Hepatocyte (in vitro differentiated cells): ENCODE results near the gene VCAN. TPM values are rescaled to one million over a fixed set of nuclear protein-coding genes. Genes with fewer than 3 reads are reported as not detected.

Experiments
- DNase-seq: peaks from one replicate; pipeline ENCODE4 v3.0.0-alpha.2; 2016; ENCODE audit warnings: low spot score
- H2AFZ ChIP-seq: fragments of 200-600 bp; sonication (generic); 2 replicates; pipeline ENCODE4 v1.6.0; 2016; ENCODE audit warnings: antibody characterized with exemption, mild to moderate bottlenecking
- H3K27ac ChIP-seq: fragments of 200-600 bp; sonication (generic); 2 replicates; pipeline ENCODE4 v1.5.1; 2016; ENCODE audit warnings: mild to moderate bottlenecking
- H3K27me3 ChIP-seq: fragments of 200-600 bp; sonication (generic); 2 replicates; pipeline ENCODE4 v1.6.1; 2016
- H3K36me3 ChIP-seq: fragments of 200-600 bp; sonication (generic); replicated peaks from 2 replicates; pipeline ENCODE4 v1.5.1; 2016; ENCODE audit warnings: low read depth; ENCODE audit not compliant: insufficient read depth
- H3K4me1 ChIP-seq: fragments of 200-600 bp; sonication (generic); 2 replicates; pipeline ENCODE4 v1.5.1; 2016; ENCODE audit warnings: mild to moderate bottlenecking, moderate library complexity; ENCODE audit not compliant: insufficient read depth
- H3K4me2 ChIP-seq: fragments of 200-600 bp; sonication (generic); 2 replicates; pipeline ENCODE4 v1.6.0; 2016
- H3K4me3 ChIP-seq: fragments of 200-600 bp; sonication (generic); 2 replicates; pipeline ENCODE4 v1.5.1; 2016; ENCODE audit warnings: mild to moderate bottlenecking
- H3K79me2 ChIP-seq: fragments of 200-600 bp; sonication (generic); 2 replicates; pipeline ENCODE4 v1.6.0; 2017; ENCODE audit warnings: mild to moderate bottlenecking
- H3K9me2 ChIP-seq: fragments of 200-600 bp; sonication (generic); replicated peaks from 2 replicates; pipeline ENCODE4 v1.6.0; 2017; ENCODE audit warnings: mild to moderate bottlenecking; ENCODE audit not compliant: insufficient read depth
- H3K9me3 ChIP-seq: fragments of 200-600 bp; sonication (generic); 2 replicates; pipeline ENCODE4 v1.5.1; 2016; ENCODE audit warnings: low read depth, mild to moderate bottlenecking
- H4K20me1 ChIP-seq: fragments of 200-600 bp; sonication (generic); 2 replicates; pipeline ENCODE4 v1.6.0; 2016; ENCODE audit warnings: mild to moderate bottlenecking; ENCODE audit not compliant: insufficient read depth, poor library complexity, severe bottlenecking
- EZH2 ChIP-seq: fragments of 200-600 bp; sonication (generic); IDR thresholded peaks from 2 replicates; pipeline ENCODE4 v1.6.1; 2016; ENCODE audit warnings: antibody characterized with exemption, mild to moderate bottlenecking, borderline replicate concordance
- EZH2phosphoT487 ChIP-seq: fragments of 200-600 bp; sonication (generic); IDR thresholded peaks from one replicate; pipeline ENCODE4 v1.6.1; 2018; ENCODE audit warnings: antibody characterized with exemption, mild to moderate bottlenecking, low read depth, moderate library complexity; ENCODE audit not compliant: unreplicated experiment, severe bottlenecking
- WGBS: methylation state at CpG from one replicate; pipeline ENCODE4 v1.1.6; 2016; ENCODE audit warnings: low lambda C conversion rate; ENCODE audit errors: missing lambda C conversion rate; 5-methylcytosine and 5-hydroxymethylcytosine counted together
- polyA plus RNA-seq: library from polyadenylated mRNA; unstranded; fragments of >200 nt; fragmentation: Nextera tagmentation; extraction: Ambion mirVana; gene quantifications from 2 replicates; pipeline ENCODE4 v1.2.1, GENCODE V29; 2016
- total RNA-seq: library from RNA; depleted of rRNA; stranded (reverse); fragments of >200 nt; gene quantifications from 2 replicates; pipeline ENCODE4 v1.2.3, GENCODE V29; 2014
- TF ChIP-seq, protein P1 (sequence below): fragments of 200-600 bp; sonication (generic); IDR thresholded peaks from 2 replicates; pipeline ENCODE4 v1.5.1; 2016; ENCODE audit warnings: antibody characterized with exemption, mild to moderate bottlenecking; ENCODE audit not compliant: poor library complexity

VCAN gene
- total and polyA plus RNA-seq, 2 experiments from 2014 or later, result 104 to 398 TPM

DNA sequence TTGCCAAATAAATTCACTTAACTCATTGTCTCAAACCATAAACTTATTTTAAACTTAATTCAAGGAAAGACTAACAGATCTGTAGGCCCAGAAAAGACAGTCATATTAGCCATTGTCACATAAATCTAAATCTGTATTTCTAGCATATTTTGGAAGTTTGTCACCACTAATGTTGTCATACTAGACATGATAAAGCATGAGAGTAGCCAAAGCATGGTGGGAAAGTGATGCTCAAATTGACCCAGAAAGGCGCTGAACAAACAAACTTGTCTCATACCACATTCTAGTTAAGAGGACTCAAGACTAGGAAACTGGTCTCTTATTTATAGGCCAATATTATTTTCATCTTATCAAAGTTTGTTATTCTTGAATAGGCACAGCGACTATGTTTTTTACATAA, 99.4 kb downstream of the VCAN start:
- H3K4me3 ChIP-seq, result no peak overlapping the region
- H3K9me2 ChIP-seq, result no peaks in the 10 kb centered on the region
- no peaks in the 10 kb centered on the region for H3K36me3 ChIP-seq
- 96% methylated on average over 2 of the region's 2 CpGs for WGBS
- peaks cover 3% of the 10 kb centered on the region for H3K9me3 ChIP-seq
- no peaks in the 10 kb centered on the region for H3K4me1 ChIP-seq
- H3K79me2 ChIP-seq, result peaks cover 2% of the 10 kb centered on the region
- no peaks in the 10 kb centered on the region for H4K20me1 ChIP-seq
- H3K27me3 ChIP-seq, result no peaks in the 10 kb centered on the region
- DNase-seq, result no peak
- no peak overlapping the region for H3K4me2 ChIP-seq
- no peak overlapping the region for H3K27ac ChIP-seq
- H2AFZ ChIP-seq, result no peak overlapping the region
- no peak for TF ChIP-seq EZH2phosphoT487
- TF ChIP-seq EZH2, result no peak
- TF ChIP-seq, protein P1, sequence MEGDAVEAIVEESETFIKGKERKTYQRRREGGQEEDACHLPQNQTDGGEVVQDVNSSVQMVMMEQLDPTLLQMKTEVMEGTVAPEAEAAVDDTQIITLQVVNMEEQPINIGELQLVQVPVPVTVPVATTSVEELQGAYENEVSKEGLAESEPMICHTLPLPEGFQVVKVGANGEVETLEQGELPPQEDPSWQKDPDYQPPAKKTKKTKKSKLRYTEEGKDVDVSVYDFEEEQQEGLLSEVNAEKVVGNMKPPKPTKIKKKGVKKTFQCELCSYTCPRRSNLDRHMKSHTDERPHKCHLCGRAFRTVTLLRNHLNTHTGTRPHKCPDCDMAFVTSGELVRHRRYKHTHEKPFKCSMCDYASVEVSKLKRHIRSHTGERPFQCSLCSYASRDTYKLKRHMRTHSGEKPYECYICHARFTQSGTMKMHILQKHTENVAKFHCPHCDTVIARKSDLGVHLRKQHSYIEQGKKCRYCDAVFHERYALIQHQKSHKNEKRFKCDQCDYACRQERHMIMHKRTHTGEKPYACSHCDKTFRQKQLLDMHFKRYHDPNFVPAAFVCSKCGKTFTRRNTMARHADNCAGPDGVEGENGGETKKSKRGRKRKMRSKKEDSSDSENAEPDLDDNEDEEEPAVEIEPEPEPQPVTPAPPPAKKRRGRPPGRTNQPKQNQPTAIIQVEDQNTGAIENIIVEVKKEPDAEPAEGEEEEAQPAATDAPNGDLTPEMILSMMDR, result no peak

GRCh38 chr5:83572271-83572670, 100.7 kb downstream of the VCAN start:
- TF ChIP-seq, protein P1, result no peak
- no peak for TF ChIP-seq EZH2
- TF ChIP-seq EZH2phosphoT487, result no peak
- Histone ChIP-seq H3K79me2 (peaks cover 2% of the 10 kb centered on the region), H3K27me3 (no peaks in the 10 kb centered on the region), H3K4me2 (no peak overlapping the region), H3K4me1 (no peaks in the 10 kb centered on the region), H3K9me3 (peaks cover 10% of the 10 kb centered on the region), H4K20me1 (no peaks in the 10 kb centered on the region), H3K27ac (no peak overlapping the region), H3K4me3 (no peak overlapping the region), H2AFZ (no peak overlapping the region), H3K9me2 (no peaks in the 10 kb centered on the region), H3K36me3 (no peaks in the 10 kb centered on the region)
- no peak for DNase-seq
- WGBS, result 93% methylated on average over 5 of the region's 5 CpGs

DNA sequence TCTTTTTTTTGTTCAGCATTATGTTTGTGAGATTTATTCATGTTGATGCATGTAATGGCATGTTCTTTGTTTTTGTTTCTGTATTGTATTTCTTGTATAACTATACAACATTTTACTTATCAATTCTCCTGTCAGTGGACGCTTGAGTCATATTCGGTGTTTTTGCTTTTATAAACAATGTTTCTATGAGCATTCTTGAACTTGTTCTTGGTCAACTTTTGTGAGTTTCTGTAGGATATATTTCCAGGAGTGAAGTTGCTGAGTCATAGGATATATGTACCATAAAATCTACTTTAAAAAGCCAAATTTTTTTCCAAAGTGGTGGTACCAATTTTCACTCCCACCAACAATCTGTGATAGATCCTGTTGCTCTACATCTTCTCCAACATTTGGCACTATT, 104.8 kb downstream of the VCAN start:
- Histone ChIP-seq H3K27ac (peak overlapping the region; percentile 38), H3K4me2 (no peak overlapping the region), H3K9me3 (peaks cover 10% of the 10 kb centered on the region), H3K4me3 (no peak overlapping the region), H3K9me2 (no peaks in the 10 kb centered on the region), H3K36me3 (no peaks in the 10 kb centered on the region), H3K27me3 (no peaks in the 10 kb centered on the region), H4K20me1 (no peaks in the 10 kb centered on the region), H3K79me2 (no peaks in the 10 kb centered on the region), H2AFZ (no peak overlapping the region), H3K4me1 (no peaks in the 10 kb centered on the region)
- DNase-seq, result no peak
- 79% methylated on average over 2 of the region's 2 CpGs for WGBS
- no peak for TF ChIP-seq EZH2
- TF ChIP-seq, protein P1, result no peak
- TF ChIP-seq EZH2phosphoT487, result no peak
